ENCODE measurements around the gene SDF4.

DNA sequence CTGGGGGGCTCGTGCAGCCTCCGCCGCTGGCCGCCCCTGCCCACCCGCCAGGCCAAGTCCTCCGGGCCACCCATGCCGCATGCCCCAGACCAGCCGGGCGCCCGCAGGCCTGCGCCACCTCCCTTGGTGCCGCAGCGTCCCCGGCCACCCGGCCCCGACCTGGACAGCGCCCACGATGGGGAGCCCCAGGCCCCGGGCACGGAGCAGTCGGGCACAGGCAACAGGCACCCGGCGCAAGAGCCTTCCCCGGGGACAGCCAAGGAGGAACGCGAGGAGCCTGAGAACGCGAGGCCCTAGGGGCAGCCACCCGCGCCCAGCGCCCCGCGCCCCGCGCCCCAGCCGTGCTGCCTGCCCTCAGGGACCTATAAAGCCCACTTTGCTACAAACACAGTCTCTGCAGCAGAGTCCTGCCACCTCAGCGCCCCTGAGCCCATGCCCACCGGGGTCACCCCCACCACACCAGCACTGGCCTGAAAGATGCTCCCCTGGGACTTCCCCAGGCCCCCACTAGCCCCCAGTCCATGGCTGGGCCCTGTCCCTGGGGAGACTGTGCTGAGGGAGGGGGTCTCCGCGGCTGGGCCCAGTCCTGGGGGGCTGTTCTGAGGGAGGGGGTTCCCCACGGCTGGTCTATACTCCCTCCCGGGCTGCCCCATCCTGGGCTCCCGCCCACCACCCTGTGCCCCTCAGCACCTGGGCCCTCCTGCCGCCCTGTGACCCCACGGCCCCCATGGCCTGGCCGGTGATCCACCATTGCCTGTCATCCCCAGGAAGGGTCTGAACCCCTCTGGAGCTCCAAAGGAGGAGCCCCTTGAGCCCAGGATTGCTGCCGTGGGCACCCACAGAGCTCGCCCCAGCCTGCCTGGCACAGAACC lies 34.0 kb downstream of the SDF4 start:
- no peak for TF ChIP-seq POLR2AphosphoS5 (IDR thresholded peaks at IDR 0.05)
- TF ChIP-seq, protein P1, sequence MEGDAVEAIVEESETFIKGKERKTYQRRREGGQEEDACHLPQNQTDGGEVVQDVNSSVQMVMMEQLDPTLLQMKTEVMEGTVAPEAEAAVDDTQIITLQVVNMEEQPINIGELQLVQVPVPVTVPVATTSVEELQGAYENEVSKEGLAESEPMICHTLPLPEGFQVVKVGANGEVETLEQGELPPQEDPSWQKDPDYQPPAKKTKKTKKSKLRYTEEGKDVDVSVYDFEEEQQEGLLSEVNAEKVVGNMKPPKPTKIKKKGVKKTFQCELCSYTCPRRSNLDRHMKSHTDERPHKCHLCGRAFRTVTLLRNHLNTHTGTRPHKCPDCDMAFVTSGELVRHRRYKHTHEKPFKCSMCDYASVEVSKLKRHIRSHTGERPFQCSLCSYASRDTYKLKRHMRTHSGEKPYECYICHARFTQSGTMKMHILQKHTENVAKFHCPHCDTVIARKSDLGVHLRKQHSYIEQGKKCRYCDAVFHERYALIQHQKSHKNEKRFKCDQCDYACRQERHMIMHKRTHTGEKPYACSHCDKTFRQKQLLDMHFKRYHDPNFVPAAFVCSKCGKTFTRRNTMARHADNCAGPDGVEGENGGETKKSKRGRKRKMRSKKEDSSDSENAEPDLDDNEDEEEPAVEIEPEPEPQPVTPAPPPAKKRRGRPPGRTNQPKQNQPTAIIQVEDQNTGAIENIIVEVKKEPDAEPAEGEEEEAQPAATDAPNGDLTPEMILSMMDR (IDR thresholded peaks at IDR 0.05) = no peak
